ES-I3 (cell line): ENCODE results near the gene LXN.

Source experiments
- H3K36me3 ChIP-seq: 2 replicates; pipeline ENCODE4 v1.6.1; 2013; ENCODE audit warnings: mild to moderate bottlenecking, low read length, control low read depth, moderate library complexity; ENCODE audit not compliant: insufficient read depth
- H3K4me1 ChIP-seq: 2 replicates; pipeline ENCODE4 v1.6.1; 2013; ENCODE audit warnings: mild to moderate bottlenecking, control low read depth, low read length; ENCODE audit not compliant: insufficient read depth
- H3K9ac ChIP-seq: 2 replicates; pipeline ENCODE4 v1.6.1; 2013; ENCODE audit warnings: low read depth, mild to moderate bottlenecking, low read length, moderate library complexity
- H3K9me3 ChIP-seq: 2 replicates; pipeline ENCODE4 v1.6.1; 2013; ENCODE audit warnings: mild to moderate bottlenecking, low read length, moderate library complexity; ENCODE audit not compliant: control insufficient read depth, insufficient read depth

LXN gene

DNA sequence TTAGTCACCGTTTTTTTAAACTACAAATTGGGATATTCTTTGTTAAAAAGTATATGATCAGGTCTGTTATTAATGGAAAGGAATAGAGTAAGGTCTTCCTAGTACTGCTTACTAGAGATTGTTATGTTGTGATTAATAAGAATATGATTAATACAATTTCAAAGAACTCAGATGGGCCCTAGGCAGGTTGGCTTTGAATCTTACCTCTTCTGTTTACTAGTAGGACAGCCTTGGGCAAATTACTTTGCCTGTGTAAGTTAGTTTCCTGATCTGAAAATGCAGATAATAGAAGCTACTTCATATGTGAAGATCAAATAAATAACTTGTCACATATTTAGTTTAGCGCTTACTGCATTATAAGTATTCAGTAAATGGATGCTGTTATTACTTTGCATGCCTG is 21.3 kb downstream of the LXN start:
- Histone ChIP-seq H3K36me3 (peaks cover 5% of the 10 kb centered on the region), H3K9ac (no peak overlapping the region), H3K4me1 (no peaks in the 10 kb centered on the region), H3K9me3 (no peaks in the 10 kb centered on the region)

DNA sequence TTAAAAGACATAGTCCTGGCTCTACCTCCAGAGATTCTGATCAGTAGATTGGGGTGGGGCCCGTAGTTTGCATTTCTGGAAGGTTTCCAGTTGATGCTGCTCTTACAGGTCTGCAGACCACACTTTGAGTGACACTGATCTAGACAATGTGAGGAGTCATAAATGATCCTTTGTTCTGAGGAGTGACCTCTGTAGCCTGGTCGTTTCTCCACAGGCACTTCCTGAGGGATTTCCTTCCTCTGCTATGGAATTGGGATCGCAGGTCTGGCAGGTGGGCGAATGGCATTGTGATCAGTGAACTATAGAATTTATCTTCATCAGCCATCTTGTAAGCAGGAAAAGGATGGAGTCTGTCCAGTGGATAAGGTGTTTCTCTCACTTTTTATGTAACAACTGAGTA is 22.7 kb downstream of the LXN start:
- Histone ChIP-seq H3K9ac (no peak overlapping the region), H3K4me1 (no peaks in the 10 kb centered on the region), H3K9me3 (no peaks in the 10 kb centered on the region), H3K36me3 (peaks cover 5% of the 10 kb centered on the region)

DNA sequence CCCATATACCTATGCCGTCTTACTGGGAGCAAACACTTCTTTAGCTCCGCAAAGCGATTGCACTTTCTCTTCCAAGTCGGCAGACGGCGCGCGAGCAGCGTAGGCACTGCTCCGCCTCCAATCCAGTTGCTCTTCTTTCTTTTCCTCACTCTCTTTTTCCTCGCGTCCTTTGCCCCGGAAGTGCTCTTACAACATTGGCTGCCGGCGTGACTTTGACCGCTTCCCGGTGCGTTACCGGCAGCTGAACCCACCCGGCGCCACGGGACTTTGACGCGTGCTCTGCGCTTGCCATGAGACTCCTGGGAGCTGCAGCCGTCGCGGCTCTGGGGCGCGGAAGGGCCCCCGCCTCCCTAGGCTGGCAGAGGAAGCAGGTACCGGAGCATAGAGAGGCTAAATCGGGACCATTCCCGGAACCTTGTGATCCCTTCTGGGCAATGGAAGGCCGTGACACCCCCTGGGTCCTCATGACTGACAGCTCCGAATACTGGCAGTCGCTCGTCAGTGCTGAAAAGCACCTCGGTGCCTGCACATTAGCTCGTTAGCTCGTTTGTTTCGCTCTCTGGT is 28.0 kb downstream of the LXN start, which contains the start of gene GFM1:
Gene GFM1, plus strand, starts transcription at position 183 of the 564 bp plus-strand sequence. Its CDS starts 108 bp downstream, at position 291.
- Histone ChIP-seq H3K4me1 (no peaks in the 10 kb centered on the region), H3K9ac (peak within 1 kb of the TSS; percentile 85), H3K36me3 (0 out of 2 replicates have a peak, but pooled peaks cover 2% of the 10 kb centered on the region)

DNA sequence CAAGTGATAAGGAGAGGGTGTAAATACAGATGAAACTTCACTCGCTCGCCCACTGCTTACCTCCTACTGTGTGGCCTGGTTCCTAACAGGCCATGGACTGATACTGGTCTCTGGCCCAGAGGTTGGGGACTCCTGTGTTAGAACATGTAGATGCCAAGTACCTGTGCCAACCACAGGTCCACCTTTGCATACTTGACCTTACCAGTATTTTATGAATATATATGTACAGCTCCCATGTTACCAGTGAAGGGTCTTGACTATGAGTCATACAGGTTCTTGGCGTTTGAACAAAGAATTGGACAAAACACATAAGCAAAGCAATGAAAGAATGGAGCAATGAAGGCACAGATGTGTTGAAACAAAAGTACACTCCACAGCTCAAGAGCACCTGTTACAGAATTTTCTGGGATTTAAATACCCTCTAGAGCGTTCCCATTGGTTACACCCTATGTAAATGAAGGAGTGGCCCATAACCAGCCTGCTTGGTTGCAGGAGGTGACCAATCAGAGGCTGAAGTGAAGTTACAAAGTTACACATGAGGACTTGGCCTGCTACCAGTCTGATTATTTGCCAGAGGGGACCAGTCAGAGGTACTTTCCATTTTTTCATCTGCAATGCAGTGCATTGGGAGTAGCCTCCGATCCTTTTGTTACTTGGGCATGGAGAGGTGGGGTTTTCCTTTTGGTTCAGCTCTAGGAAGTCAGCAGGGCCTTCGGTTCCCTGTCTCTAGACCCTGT is 29.8 kb downstream of the LXN start:
- Histone ChIP-seq H3K9me3 (no peaks in the 10 kb centered on the region), H3K4me1 (no peaks in the 10 kb centered on the region), H3K9ac (no peak overlapping the region), H3K36me3 (0 out of 2 replicates have a peak, but pooled peaks cover 2% of the 10 kb centered on the region)

More for the DNA sequence above, 28.0 kb downstream of the LXN start, which contains the start of gene GFM1:
- H3K9me3 ChIP-seq, result no peaks in the 10 kb centered on the region

GRCh38 chr3:158642005-158642404 is 30.4 kb downstream of the LXN start:
- H3K4me1 ChIP-seq, result no peaks in the 10 kb centered on the region
- H3K36me3 ChIP-seq, result 0 out of 2 replicates have a peak, but pooled peaks cover 2% of the 10 kb centered on the region
- no peak overlapping the region for H3K9ac ChIP-seq
- no peaks in the 10 kb centered on the region for H3K9me3 ChIP-seq

DNA sequence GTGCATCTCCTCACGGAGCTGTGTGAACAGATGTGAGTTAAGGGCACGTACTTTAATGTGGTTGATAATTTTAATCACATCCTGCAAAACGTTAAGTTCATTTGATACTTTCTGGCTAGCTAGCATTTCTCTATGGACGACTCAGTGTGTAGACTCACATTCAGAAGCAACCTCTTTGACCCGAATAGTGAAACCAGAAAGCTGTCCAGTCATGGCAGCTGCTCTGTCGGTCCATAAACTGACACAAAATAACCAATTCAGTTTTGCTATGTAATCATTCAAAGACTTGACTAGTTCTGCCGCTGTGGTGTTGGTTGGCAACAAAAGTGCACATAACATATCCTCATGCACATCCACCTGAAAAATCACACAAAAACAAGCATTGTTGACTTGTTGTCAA is 31.8 kb downstream of the LXN start:
- no peaks in the 10 kb centered on the region for H3K4me1 ChIP-seq
- H3K36me3 ChIP-seq, result no peaks in the 10 kb centered on the region
- no peaks in the 10 kb centered on the region for H3K9me3 ChIP-seq
- no peak overlapping the region for H3K9ac ChIP-seq

DNA sequence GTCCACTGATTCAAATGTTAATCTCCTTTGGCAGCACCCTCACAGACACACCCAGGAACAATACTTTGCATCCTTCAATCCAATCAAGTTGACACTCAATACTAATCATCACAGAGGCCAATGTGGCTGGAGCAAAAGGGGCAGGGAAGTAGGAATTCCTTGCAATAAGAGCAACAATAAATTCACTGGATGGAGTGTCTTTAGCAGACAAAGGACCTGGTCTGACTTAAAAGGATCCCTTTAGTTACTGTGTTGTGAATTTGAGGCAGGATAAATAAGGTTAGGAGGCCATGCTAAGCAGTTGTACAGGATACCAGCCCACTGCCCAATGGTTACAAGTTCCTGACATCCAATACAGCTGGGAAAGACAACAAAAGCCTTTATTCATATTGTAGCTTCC is 40.5 kb downstream of the LXN start:
- H3K36me3 ChIP-seq, result no peaks in the 10 kb centered on the region
- no peak overlapping the region for H3K9ac ChIP-seq
- peaks cover 13% of the 10 kb centered on the region for H3K4me1 ChIP-seq
- H3K9me3 ChIP-seq, result no peaks in the 10 kb centered on the region

GRCh38 chr3:158625881-158626280 is 46.6 kb downstream of the LXN start:
- no peaks in the 10 kb centered on the region; the same call in 1 of the 2 replicates for H3K36me3 ChIP-seq
- no peaks in the 10 kb centered on the region for H3K9me3 ChIP-seq
- H3K4me1 ChIP-seq, result no peaks in the 10 kb centered on the region
- no peak overlapping the region for H3K9ac ChIP-seq

GRCh38 chr3:158617982-158618875 is 54.2 kb downstream of the LXN start:
- Histone ChIP-seq H3K9ac (no peak overlapping the region), H3K9me3 (peaks cover 3% of the 10 kb centered on the region), H3K4me1 (no peaks in the 10 kb centered on the region), H3K36me3 (no peaks in the 10 kb centered on the region)
